HG02885 (cell line): ENCODE measurements around the gene CLIC3.

Experiments
- ATAC-seq: cut with Tn5 transposase; IDR thresholded peaks from one replicate; pipeline ENCODE4 v1.9.1; 2021; ENCODE audit warnings: mild to moderate bottlenecking; ENCODE audit not compliant: unreplicated experiment, poor library complexity

Gene CLIC3

DNA sequence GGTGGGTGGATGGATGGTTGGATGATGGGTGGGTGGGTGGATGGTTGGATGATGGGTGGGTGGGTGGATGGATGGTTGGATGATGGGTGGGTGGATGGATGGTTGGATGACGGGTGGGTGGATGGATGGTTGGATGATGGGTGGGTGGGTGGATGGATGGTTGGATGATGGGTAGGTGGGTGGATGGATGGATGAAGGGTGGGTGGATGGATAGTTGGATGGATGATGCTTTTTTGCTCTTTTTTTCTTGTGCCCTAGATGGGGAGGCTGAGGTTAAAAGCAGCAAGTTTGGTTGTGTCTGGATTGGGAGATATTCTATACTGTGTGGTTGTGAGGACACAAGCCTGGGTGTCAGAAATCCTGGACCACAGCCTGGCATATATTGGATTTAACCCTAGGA, 38.9 kb downstream of the CLIC3 start:
- no peak for ATAC-seq

- no peak for ATAC-seq
Measured at GRCh38 chr9:136956604-136957003, 39.8 kb downstream of the CLIC3 start.

DNA sequence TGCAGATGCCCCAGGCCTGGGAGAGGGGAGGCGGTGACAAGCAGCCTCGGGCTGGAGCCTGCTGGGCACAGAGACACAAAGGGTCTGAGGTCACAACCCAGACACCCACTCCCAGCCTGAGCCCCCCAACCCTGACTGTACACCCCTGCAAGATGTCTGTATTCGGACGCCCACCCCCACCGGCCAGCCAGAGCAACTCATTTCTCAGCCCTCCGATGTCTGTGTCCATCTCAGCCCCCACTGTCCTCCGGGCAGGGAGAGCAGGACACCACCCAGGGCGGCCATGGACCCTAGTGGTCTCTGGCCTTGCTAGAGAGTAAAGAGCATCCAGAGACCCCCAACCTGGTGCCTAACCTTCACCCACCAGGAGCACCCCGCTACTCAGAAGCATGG, 40.4 kb downstream of the CLIC3 start:
- no peak for ATAC-seq

GRCh38 chr9:136955202-136955942, 41.0 kb downstream of the CLIC3 start:
- ATAC-seq = no peak

GRCh38 chr9:136954270-136955083, 41.9 kb downstream of the CLIC3 start:
- no peak for ATAC-seq

GRCh38 chr9:136953771-136954269, 42.5 kb downstream of the CLIC3 start:
- ATAC-seq = no peak

DNA sequence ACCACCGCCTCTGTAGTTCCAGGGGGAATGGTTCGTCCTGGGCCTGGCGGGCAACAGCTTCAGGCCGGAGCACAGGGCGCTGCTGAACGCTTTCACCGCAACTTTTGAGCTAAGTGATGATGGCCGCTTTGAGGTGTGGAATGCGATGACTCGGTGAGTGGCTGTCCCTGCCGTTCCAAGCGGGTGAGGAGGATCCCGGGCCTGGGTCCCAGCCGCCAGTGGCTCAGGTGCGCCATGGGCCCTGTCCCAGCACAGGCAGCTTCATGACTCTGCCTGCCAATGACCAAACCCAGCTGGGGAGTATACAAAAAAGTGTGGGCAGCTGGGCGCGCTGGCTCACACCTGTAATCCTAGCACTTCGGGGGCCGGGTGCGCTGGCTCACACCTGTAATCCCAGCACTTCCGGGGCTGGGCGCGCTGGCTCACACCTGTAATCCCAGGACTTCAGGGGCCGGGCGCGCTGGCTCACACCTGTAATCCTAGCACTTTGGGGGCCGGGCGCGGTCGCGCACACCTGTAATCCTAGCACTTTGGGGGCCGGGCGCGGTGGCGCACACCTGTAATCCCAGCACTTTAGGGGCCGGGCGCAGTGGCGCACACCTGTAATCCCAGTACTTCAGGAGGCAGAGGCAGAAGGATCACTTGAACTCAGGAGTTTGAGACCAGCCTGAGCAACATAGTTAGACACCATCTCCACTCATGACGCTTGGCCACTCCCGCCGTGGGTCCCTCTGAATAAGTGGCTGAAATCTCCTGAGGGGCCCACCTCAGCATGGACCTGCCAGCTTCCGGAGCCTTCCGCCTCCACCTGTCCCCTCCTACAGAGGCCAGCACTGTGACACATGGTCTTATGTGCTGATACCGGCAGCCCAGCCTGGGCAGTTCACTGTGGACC, 43.2 kb downstream of the CLIC3 start:
- ATAC-seq = no peak

GRCh38 chr9:136952321-136952850, 44.0 kb downstream of the CLIC3 start:
- ATAC-seq = no peak

DNA sequence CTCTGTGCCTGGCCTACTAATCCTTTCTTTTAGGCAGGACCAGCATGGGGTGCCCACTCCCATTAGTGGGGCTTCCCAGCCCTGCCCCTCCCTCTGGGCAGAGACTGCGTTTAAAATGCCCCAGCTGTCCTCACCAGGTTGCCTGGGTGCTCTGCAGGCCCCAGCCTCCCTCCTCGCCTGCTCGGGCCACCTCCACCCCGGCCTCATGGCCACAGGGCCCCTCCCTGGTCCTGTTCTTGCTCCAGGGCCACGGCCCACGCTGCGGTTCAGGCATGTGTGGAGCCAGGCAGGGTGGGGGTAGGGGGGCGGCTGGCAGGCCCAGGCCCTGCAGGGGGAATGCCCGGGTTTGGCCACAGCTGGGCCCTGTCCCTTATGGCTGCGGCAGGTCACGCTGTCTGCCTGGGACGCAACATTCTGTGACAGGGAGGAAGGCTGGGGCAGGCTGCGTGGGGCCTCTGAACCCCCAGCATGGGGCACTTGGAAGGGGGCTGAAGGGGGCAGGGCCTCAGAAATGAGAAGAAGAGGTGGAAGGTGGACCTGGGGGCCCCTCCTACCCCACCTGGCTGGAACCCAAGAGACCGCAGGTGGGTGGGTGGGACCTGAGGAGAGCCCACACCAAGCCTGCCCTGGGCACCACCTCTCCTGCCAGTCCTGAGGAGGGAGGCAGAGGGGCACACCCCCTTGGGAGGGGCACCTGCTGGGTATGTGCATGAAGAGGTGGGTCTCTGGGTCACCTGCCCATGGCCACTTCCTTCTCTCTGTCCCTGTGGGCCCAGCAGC, 44.6 kb downstream of the CLIC3 start, which contains the start of gene LCN12:
LCN12 (plus strand) TSS at position 733 of the 780 bp plus-strand sequence. CDS start 55 bp downstream, outside the sequence.
- ATAC-seq = no peak

- no peak for ATAC-seq
Measured at GRCh38 chr9:136950656-136951276, 45.6 kb downstream of the CLIC3 start.

- ATAC-seq = peak; percentile 89
Measured at GRCh38 chr9:136949817-136950655, 46.3 kb downstream of the CLIC3 start.

GRCh38 chr9:136949239-136949816, 47.0 kb downstream of the CLIC3 start:
- no peak for ATAC-seq

- ATAC-seq = no peak
Measured at GRCh38 chr9:136947955-136948510, 48.3 kb downstream of the CLIC3 start.

- ATAC-seq = no peak
Measured at GRCh38 chr9:136947028-136947891, 49.1 kb downstream of the CLIC3 start.

DNA sequence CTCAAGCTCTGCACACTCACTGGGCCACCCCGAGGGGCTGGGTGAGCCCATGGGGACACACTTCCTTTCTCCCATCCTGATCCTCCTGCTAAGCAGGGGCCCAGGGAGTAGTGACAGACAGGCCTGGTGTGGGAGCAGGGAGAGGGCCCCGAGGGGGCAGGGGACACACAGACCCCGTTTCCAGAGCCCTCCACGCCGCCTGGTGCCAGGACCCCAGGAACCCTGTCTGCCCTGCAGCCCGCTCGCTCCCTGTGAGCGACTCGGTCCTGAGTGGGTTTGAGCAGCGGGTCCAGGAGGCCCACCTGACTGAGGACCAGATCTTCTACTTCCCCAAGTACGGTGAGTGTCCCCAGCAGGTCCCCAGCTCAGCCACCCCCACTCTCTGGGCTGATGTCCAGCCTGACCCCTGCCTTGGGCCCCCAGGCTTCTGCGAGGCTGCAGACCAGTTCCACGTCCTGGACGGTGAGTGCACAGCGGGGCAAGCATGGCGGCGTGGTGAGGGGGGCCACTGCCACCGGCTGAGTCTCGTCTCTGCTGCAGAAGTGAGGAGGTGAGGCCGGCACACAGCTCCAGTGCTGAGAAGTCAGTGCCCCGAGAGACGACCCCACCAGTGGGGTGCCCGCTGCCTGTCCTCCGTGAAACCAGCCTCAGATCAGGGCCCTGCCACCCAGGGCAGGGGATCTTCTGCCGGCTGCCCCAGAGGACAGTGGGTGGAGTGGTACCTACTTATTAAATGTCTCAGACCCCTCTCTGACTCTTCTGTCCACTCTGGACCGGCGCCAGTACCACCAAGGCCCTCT, 49.9 kb downstream of the CLIC3 start:
- no peak for ATAC-seq
